Activated naive CD8-positive, alpha-beta T cell treated with anti-CD3 and anti-CD28 coated beads, Interleukin-2, amount 10 ng/mL, durations not matched to agents 7 days and 5 days (primary cell): ENCODE measurements around the gene SMG6. TPM values are rescaled to one million over a fixed set of nuclear protein-coding genes. Genes with fewer than 3 reads are reported as not detected.
"Not testable (repeated sequence)": the region's sequence is repeated elsewhere in the genome, so short reads cannot be mapped to it uniquely, and the experiment has no call there.

ENCODE experiments used
- ATAC-seq: fragments of 150-1000 bp; cut with Tn5 transposase; one replicate; pipeline ENCODE4 v1.10.0; 2021; ENCODE audit warnings: low read depth, moderate library complexity
- POLR2A ChIA-PET: fragments of 350-600 bp; sonication (Branson Sonifier 250); formaldehyde crosslinking; loops from one replicate; lab custom pipeline; 2021; ENCODE audit warnings: antibody characterized with exemption; lab: Charles Lee
- DNase-seq: peaks from one replicate; pipeline ENCODE4 v3.0.0; 2021
- H3K27ac Mint-ChIP-seq: one replicate; pipeline ENCODE4 v1.8.0; 2022; ENCODE audit warnings: mild to moderate bottlenecking, mixed read lengths
- H3K27me3 Mint-ChIP-seq: one replicate; pipeline ENCODE4 v1.8.0; 2022; ENCODE audit warnings: mild to moderate bottlenecking, moderate library complexity, mixed read lengths
- H3K36me3 Mint-ChIP-seq: one replicate; pipeline ENCODE4 v1.8.0; 2021; ENCODE audit warnings: mild to moderate bottlenecking, mixed read lengths
- H3K4me1 Mint-ChIP-seq: one replicate; pipeline ENCODE4 v1.8.0; 2021; ENCODE audit warnings: mixed read lengths
- H3K4me3 Mint-ChIP-seq: one replicate; pipeline ENCODE4 v1.8.0; 2022; ENCODE audit warnings: mild to moderate bottlenecking, moderate library complexity, mixed read lengths
- H3K9me3 Mint-ChIP-seq: one replicate; pipeline ENCODE4 v1.8.0; 2021; ENCODE audit warnings: mixed read lengths
- total RNA-seq, 2 experiments: library from RNA; stranded (reverse); gene quantifications; one replicate each; pipeline ENCODE4 v1.2.3, GENCODE V29; 2021

Gene SMG6
- total RNA-seq, 2 experiments from 2014 or later = 48.5 to 58.3 TPM

DNA sequence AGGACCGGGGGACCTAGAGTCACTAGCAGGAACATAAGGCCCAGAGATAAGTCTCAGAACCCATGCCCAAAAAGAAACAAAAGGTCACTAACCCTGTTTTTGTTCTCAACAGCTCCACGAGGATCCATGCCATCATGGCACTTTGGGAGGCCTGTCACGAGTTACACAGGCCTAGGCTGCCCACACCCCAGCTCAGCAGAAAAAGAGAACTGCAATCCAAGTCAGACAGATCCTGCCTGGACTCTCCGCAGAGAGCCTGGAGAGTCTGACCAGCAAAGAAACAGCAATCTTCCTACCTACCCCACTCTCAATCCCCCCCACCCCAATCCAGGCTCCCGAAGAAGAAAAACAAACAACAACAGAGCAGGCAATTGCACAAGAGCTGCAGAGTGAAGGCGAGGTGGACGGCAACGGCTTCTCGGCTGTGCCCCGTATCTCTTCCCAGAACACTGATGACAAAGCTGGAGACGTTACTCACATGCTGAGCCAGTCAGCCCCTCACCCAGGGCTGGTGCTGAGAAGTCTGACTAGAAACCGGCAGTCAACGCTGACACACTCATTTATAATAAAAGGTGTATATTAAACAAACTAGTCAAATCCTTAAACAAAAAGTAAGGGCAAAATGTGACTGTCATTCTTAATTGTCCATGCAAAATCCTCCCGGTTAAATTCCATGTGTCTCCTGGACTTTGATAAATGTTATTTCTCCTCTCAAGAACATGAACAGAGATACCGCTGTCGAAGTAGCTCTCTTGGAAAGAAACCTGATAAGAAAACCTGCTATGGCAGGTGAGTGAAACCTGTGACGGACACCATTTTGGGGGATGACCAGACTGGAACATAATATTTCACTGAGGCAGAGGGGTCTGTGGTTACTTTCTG lies 89.3 kb downstream of the SMG6 start:
- H3K27me3 Mint-ChIP-seq = no peaks in the 10 kb centered on the region
- peaks cover 22% of the 10 kb centered on the region for H3K36me3 Mint-ChIP-seq
- ATAC-seq (no peak), DNase-seq (no peak)
- peak overlapping the region; percentile 85 for H3K4me3 Mint-ChIP-seq
- H3K27ac Mint-ChIP-seq = peak overlapping the region; percentile 93
- POLR2A ChIA-PET = interaction anchor here (0.6 to 2.8 kb wide), 7 partner anchors 9 to 159 kb away, joined by 3 to 12 read pairs (median 4); partner anchors contain the start of gene HIC1
- peaks cover 52% of the 10 kb centered on the region for H3K4me1 Mint-ChIP-seq
- H3K9me3 Mint-ChIP-seq = no peaks in the 10 kb centered on the region

DNA sequence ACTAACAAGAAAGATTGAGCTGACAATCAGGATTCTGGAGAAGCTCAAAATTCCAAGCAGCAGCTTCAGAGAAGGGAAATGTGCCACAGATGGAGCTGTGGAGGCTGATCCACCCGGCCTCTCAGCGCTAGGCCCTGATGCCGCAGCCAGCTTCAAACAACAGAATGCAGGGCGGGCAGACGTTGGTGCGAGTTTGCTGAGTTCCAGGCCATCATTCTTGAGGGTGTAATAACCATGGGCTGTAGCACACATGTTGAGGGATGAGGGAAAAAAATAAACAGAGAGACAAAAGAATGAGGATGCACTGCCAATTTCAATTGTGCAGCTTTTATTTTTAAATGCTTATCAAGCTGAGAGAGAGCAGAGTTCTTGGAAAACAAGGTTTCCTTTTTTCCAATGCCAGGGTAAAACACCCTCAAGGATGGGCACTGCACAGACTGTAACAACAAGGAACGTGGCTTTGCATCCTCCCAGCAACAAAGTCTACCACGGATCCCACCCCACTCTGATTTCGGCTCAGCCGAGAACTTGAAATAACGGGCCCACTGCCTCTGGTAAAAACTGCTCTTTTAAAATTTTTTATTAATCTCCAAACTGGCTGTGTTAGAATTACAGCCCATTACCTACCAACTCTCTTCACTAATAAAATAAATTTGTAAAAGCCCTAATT lies 90.2 kb downstream of the SMG6 start:
- peak overlapping the region; percentile 85 for H3K4me3 Mint-ChIP-seq

DNA sequence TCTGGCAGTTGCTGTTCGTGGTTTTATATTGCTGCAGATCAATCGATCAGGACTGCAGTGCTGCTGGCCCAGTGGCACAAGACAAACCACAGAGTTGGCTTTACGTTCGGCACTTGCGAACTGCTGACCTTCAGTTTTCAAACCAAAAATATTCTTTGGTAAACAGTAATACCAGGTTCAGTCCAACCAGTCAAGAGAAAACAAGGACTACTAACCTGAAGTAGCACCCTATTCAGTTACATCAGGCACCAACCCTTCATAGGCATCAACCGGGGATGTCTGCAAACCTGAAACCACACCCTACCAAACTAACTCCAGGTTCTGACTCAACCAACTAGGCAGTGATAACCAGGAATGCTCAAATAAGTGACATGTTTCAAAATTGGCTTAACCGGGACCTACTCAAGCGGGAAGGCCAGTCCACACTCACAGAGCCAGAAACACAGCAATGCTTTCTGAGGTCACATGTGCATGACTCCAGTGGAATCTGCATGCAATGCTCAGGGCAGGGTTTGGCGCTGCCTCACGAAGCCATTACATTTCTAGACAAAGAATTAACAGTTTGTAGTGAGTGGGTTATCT lies 91.1 kb downstream of the SMG6 start:
- no peaks in the 10 kb centered on the region for H3K9me3 Mint-ChIP-seq
- POLR2A ChIA-PET = interaction anchor here (2.8 kb wide), 1 partner anchor 9 kb away, joined by 12 read pairs; no protein-coding TSS in a partner anchor
- H3K36me3 Mint-ChIP-seq = peaks cover 21% of the 10 kb centered on the region
- DNase-seq (no peak), ATAC-seq (no peak)
- peaks cover 47% of the 10 kb centered on the region for H3K4me1 Mint-ChIP-seq
- no peaks in the 10 kb centered on the region for H3K27me3 Mint-ChIP-seq
- H3K4me3 Mint-ChIP-seq = peak overlapping the region; percentile 17
- peak overlapping the region; percentile 5 for H3K27ac Mint-ChIP-seq

More for the DNA sequence above, 90.2 kb downstream of the SMG6 start:
- Mint-ChIP-seq H3K27ac (peak overlapping the region; percentile 93), H3K36me3 (peaks cover 22% of the 10 kb centered on the region), H3K27me3 (no peaks in the 10 kb centered on the region), H3K4me1 (peaks cover 49% of the 10 kb centered on the region), H3K9me3 (no peaks in the 10 kb centered on the region)
- POLR2A ChIA-PET = interaction anchor here (0.5 to 2.8 kb wide), 3 partner anchors 10 to 64 kb away, joined by 4 to 12 read pairs (median 6); no protein-coding TSS in a partner anchor
- no peak for DNase-seq
- no peak for ATAC-seq

DNA sequence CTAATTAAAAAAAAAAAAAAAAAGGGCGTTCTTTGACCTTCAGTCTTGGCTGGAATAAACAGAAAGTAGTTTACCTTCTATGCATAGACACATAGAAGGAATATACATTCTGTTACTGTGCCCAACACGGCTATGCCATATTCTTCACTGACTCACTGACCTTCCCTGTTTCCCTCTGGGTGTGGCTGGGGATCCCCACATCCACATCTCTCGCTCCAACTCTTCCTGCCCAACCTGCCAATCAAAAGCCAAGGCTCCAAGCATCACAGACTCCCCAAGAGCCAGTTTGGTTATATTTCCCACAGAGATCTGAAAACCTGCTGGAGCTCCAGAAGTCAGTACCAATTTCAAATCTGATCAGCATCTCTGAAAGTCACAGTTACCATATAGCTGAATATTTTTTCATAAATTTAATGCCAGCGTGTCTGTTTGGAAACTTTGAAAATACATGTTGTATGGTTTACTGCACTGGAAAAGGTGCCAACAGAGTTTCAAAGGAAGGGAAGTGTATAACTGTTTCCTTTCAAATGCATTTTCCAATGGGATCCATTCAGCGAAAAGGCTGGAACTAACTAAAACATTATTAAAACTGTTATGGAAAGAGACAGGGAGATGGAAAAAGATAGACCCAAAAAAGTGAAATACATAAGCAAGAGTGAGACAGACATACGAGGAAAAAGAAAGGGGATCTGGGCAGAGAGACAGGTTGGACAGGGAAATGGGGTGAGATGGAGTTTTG lies 91.8 kb downstream of the SMG6 start:
- POLR2A ChIA-PET = no interaction called here
- Mint-ChIP-seq H3K27ac (peak overlapping the region; percentile 5), H3K27me3 (no peaks in the 10 kb centered on the region), H3K4me1 (peaks cover 45% of the 10 kb centered on the region), H3K4me3 (no peak overlapping the region), H3K36me3 (peaks cover 19% of the 10 kb centered on the region), H3K9me3 (no peaks in the 10 kb centered on the region)
- ATAC-seq (no peak), DNase-seq (no peak)

DNA sequence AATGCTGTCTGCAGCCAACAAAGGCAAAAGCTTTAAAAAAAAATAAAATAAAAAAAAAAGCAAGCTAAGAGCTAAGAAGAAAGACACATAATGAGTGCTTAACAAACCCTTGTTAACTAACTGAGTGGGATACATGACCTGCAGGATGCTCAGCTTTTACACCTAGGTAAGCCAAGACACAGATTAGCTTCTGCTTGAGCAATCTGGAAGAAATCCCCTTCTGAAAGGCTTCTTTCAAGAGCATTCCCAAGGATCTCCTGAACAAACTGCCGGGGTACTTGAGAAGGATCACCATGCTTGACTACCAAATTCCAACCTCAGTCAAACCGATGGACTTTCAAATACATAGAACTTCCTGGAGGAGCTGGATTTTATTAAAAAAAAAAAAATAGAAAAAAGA lies 92.9 kb downstream of the SMG6 start:
- H3K27me3 Mint-ChIP-seq = no peaks in the 10 kb centered on the region
- ATAC-seq (no peak), DNase-seq (no peak)
- H3K4me1 Mint-ChIP-seq = peaks cover 38% of the 10 kb centered on the region
- no peaks in the 10 kb centered on the region for H3K9me3 Mint-ChIP-seq
- POLR2A ChIA-PET = no interaction called here
- H3K36me3 Mint-ChIP-seq = peaks cover 13% of the 10 kb centered on the region
- H3K4me3 Mint-ChIP-seq = no peak overlapping the region
- no peak overlapping the region for H3K27ac Mint-ChIP-seq

DNA sequence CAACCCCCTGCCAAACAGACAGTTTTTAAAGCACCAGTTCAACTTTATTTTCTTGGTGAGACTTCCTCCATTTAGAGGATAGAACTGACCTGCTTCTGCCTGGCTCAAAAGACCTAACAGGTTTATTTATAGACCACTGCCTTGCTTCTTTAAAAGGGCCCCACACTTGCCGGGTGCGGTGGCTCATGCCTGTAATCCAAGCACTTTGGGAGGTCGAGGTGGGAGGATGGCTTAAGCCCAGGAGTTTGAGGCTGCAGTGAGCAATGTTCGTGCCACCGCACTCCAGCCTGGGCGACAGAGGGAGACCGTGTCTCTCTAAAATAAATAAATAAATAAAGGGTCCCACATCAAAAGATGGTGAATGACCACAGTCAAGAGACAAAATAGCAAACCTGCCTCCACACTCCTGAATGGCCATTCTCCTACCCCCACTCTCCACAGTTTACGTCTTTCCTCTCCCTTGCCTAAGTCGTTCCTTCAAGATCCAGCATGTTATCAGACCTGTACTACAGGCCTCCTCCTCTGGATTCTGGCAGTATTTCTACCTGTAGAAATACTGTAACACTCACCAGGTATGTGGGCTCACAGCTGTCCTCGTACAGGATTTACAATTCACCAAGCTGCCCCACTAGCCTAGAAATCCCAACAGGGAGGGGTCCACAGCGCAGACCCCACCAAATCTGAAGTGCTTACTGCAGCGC lies 95.6 kb downstream of the SMG6 start:
- DNase-seq (no peak), ATAC-seq (no peak)
- peaks cover 18% of the 10 kb centered on the region for H3K36me3 Mint-ChIP-seq
- H3K27ac Mint-ChIP-seq = no peak overlapping the region
- POLR2A ChIA-PET = no interaction called here
- no peaks in the 10 kb centered on the region for H3K9me3 Mint-ChIP-seq
- H3K4me3 Mint-ChIP-seq = no peak overlapping the region
- peaks cover 29% of the 10 kb centered on the region for H3K4me1 Mint-ChIP-seq
- no peaks in the 10 kb centered on the region for H3K27me3 Mint-ChIP-seq

DNA sequence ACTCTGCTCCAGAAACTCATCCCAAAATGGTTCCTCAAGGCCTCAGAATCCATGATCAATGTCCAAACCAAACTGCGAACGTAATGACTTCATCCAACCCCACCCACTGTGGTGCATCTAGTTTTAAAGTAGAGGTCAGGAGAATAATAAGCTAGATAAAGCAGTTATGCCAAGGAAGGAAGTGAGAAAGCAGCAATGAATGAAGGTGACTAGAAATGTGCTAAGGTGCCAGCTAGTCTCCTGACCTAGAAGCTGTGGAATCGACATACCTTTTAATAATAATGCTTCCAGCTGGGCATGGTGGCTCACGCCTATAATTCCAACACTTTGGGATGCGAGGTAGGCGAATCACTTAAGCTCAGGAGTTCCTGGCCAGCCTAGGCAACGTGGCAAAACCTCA lies 99.2 kb downstream of the SMG6 start:
- no peak for ATAC-seq
- Mint-ChIP-seq H3K4me3 (no peak overlapping the region), H3K36me3 (peaks cover 22% of the 10 kb centered on the region), H3K9me3 (no peaks in the 10 kb centered on the region), H3K27me3 (no peaks in the 10 kb centered on the region), H3K27ac (peak overlapping the region; percentile 57), H3K4me1 (peaks cover 34% of the 10 kb centered on the region)
- DNase-seq = no peak
- POLR2A ChIA-PET = interaction anchor here (0.7 to 2.6 kb wide), 2 partner anchors 10 kb away, joined by 4 to 12 read pairs; no protein-coding TSS in a partner anchor

DNA sequence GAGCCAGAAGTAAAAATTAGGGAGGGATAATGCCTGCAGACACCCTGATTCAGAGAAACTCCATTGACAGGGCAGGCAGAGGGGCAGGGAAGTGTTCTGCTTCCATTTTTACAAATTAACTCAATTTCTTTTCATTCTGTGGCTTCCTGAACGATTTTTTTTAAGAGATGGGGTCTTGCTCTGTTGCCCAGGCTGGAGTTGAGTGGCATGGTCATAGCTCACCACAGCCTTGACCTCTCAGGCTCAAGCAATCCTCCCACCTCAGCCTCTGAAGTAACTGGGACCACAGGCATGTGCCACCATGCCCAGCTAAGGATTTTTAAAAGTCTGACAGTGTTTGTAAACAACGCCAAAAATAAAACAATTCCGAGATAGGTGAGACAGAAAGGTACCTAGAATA lies 99.8 kb downstream of the SMG6 start:
- Mint-ChIP-seq H3K27me3 (no peaks in the 10 kb centered on the region), H3K4me1 (peaks cover 37% of the 10 kb centered on the region), H3K4me3 (no peak overlapping the region), H3K27ac (no peak overlapping the region), H3K9me3 (no peaks in the 10 kb centered on the region), H3K36me3 (peaks cover 25% of the 10 kb centered on the region)
- POLR2A ChIA-PET = interaction anchor here (2.6 kb wide), 1 partner anchor 10 kb away, joined by 12 read pairs; no protein-coding TSS in a partner anchor
- ATAC-seq (no peak), DNase-seq (no peak)

DNA sequence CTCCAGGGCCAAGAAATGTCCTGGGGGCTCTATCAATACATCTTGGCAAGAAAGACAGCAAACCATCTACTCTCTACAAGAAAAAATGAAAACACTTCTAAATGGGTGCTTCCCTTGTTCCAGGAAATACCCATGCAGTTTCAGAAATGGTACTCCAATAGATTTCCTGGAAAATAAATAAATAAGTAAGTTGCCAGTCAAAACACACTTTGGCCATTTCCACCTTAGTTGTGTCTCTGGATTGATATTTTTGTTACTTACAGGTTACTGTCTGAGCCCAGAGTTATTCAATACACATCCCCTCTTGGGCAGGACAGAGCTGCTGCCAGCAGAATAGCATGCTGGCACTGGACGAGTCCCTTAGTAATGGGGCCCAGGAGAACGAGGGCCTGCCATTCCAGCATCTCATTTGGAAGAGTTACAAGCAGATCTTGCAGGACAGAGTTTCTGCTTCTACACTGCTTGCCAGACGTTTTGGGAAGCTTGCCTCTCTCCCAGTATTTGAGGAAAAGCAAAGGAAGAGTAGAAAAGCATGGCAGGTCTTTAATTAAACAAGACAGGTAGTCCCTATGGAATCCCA lies 100.5 kb downstream of the SMG6 start:
- DNase-seq (no peak), ATAC-seq (peak; percentile 54)
- H3K27me3 Mint-ChIP-seq = no peaks in the 10 kb centered on the region
- H3K27ac Mint-ChIP-seq = peak overlapping the region; percentile 88
- H3K9me3 Mint-ChIP-seq = no peaks in the 10 kb centered on the region
- peak overlapping the region; percentile 76 for H3K4me3 Mint-ChIP-seq
- H3K4me1 Mint-ChIP-seq = peaks cover 40% of the 10 kb centered on the region
- H3K36me3 Mint-ChIP-seq = peaks cover 23% of the 10 kb centered on the region
- POLR2A ChIA-PET = interaction anchor here (2.6 kb wide), 1 partner anchor 11 kb away, joined by 12 read pairs; no protein-coding TSS in a partner anchor

DNA sequence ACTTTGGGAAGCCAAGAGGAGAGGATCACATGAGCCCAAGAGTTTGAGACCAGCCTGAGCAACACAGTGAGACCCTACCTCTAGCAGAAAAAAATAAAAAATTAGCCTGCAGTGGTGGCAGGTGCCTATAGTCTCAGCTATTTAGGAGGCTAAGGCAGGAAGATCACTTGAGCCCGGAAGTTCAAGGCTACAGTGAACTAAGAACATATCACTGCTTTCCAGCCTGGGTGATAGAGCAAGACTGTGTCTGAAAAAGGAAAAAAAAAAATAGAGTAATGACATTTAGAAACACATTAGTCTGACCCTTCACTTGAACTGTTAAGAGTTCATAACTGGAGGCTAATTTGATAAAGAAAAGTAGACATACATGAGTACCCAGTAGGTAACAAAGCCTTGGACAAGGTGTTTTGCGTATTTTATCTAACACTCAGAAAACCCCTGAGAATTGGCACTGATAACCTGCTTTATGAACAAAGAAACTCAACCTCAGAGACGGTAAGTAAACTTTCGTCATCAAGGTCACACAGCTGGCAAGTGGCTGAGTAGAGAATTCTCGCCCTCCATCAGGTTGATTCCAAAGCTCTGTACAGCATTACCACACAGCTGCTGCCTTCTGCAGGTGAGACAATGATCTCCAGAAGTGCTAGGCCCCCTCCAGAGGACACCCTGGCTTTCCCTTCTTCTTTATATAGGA lies 101.1 kb downstream of the SMG6 start:
- ATAC-seq (peak; percentile 44), DNase-seq (no peak)
- H3K9me3 Mint-ChIP-seq = no peaks in the 10 kb centered on the region
- H3K36me3 Mint-ChIP-seq = peaks cover 24% of the 10 kb centered on the region
- peaks cover 43% of the 10 kb centered on the region for H3K4me1 Mint-ChIP-seq
- POLR2A ChIA-PET = interaction anchor here (2.6 kb wide), 1 partner anchor 11 kb away, joined by 12 read pairs; no protein-coding TSS in a partner anchor
- H3K27me3 Mint-ChIP-seq = no peaks in the 10 kb centered on the region
- H3K27ac Mint-ChIP-seq = peak overlapping the region; percentile 88
- peak overlapping the region; percentile 76 for H3K4me3 Mint-ChIP-seq

DNA sequence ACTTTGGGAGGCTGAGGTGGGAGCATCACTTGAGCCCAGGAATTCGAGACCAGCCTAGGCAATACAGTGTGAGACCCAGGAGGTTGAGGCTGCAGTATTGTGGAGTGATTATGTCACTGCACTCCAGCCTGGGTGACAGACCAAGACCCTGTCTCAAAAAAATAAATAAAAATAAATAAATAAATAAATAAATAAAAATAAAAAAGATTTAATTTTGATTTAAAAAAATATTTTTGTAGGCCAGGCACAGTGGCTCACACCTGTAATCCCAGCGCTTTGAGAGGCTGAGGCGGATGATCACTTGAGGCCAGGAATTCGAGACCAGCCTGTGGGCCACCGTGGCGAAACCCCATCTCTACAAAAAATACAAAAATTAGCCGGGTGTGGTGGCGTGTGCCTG lies 104.2 kb downstream of the SMG6 start:
- DNase-seq, ATAC-seq, H3K27me3 Mint-ChIP-seq, H3K4me3 Mint-ChIP-seq, H3K27ac Mint-ChIP-seq, H3K9me3 Mint-ChIP-seq, POLR2A ChIA-PET: not testable (repeated sequence)
- Mint-ChIP-seq H3K4me1 (peaks cover 53% of the 10 kb centered on the region), H3K36me3 (peaks cover 40% of the 10 kb centered on the region)
